Measurements from ENCODE around the gene THADA. TPM values are rescaled to one million over a fixed set of nuclear protein-coding genes. Genes with fewer than 3 reads are reported as not detected.

The THADA gene
- total RNA-seq, 1 experiment from 2014 or later = 20.1 TPM

- Histone ChIP-seq H3K23ac (ENCODE audit: insufficient read length, low read depth, low read length) (no peak overlapping the region), H3K56ac (ENCODE audit: insufficient read length, low read depth, low read length) (no peak overlapping the region), H3K4me2 (ENCODE audit: insufficient read depth, insufficient read length, low read length) (no peak overlapping the region), H3K4me1 (ENCODE audit: insufficient read depth, low read length) (no peaks in the 10 kb centered on the region; the same call in 1 of the 2 replicates), H2AFZ (ENCODE audit: low read length) (no peak overlapping the region), H3K27me3 (ENCODE audit: insufficient read depth, low read length) (no peaks in the 10 kb centered on the region), H3K23me2 (ENCODE audit: insufficient read length, low read depth, low read length, poor library complexity, severe bottlenecking) (no peaks in the 10 kb centered on the region), H4K91ac (ENCODE audit: insufficient read length, low read depth, low read length) (no peak overlapping the region), H3K9ac (ENCODE audit: extremely low read depth, insufficient read length, low read length) (no peak overlapping the region), H3K18ac (ENCODE audit: insufficient read length, low read depth, low read length) (no peak overlapping the region), H4K5ac (ENCODE audit: insufficient read length, low read depth, low read length) (no peak overlapping the region), H2AK5ac (ENCODE audit: insufficient read length, low read length) (no peak overlapping the region), H2BK120ac (ENCODE audit: low read depth, low read length, poor library complexity, severe bottlenecking) (no peak overlapping the region), H4K8ac (replicated peaks; ENCODE audit: insufficient read length, low read depth, low read length) (no peak overlapping the region), H3T11ph (ENCODE audit: low read length) (no peak overlapping the region), H3K14ac (ENCODE audit: insufficient read depth, low read length) (no peak overlapping the region), H2BK20ac (ENCODE audit: low read depth, low read length, poor library complexity, severe bottlenecking) (no peak overlapping the region), H3K4ac (ENCODE audit: low read depth, low read length) (no peak overlapping the region), H3K79me1 (ENCODE audit: insufficient read depth, low read depth, low read length, poor library complexity, severe bottlenecking) (no peaks in the 10 kb centered on the region), H3K27ac (ENCODE audit: insufficient read length, low read depth, low read length) (no peak overlapping the region), H3K9me3 (ENCODE audit: control insufficient read depth, low read depth, low read length) (no peaks in the 10 kb centered on the region), H3K79me2 (ENCODE audit: insufficient read depth, low read length) (no peaks in the 10 kb centered on the region), H2BK5ac (ENCODE audit: insufficient read length, low read length) (no peak overlapping the region), H2BK15ac (ENCODE audit: low read depth, low read length) (no peak overlapping the region), H2BK12ac (ENCODE audit: insufficient read length, low read depth, low read length) (no peak overlapping the region), H4K20me1 (ENCODE audit: control insufficient read depth, insufficient read depth, insufficient read length) (no peaks in the 10 kb centered on the region)
- TF ChIP-seq CTCF (conservative IDR thresholded peaks at IDR 0.05) = no peak
- peaks cover 7 to 14% of the 10 kb centered on the region in 2 experiments; a peak in 3 of 4 replicates for H3K4me1 Mint-ChIP-seq
- no peaks in the 10 kb centered on the region for H3K9me3 Mint-ChIP-seq
- no peak overlapping the region for H3K4me3 Mint-ChIP-seq
- DNase-seq = no peak
- H3K36me3 Mint-ChIP-seq (ENCODE audit: insufficient read depth in 1 of 3, low read depth in 3 of 3) = peaks cover 10 to 15% (median 11%) of the 10 kb centered on the region in 3 experiments; a peak in 6 of 7 replicates
- no peaks in the 10 kb centered on the region for H3K27me3 Mint-ChIP-seq (ENCODE audit: low read depth)
- no peak overlapping the region for H3K27ac Mint-ChIP-seq
These were observed 73.7 kb downstream of the THADA start for GRCh38 chr2:43522177-43522576.

Data from H9 (cell line).